NB4 (cell line): ENCODE data around the gene ASAP3.

ENCODE experiments used
- CTCF ChIP-seq: IDR thresholded peaks from one replicate; pipeline ENCODE4 v1.5.1; 2012; ENCODE audit warnings: low read depth, low read length
- MAX ChIP-seq: IDR thresholded peaks from 2 replicates; pipeline ENCODE4 v1.6.1; 2011; ENCODE audit warnings: low read depth, low read length

- TF ChIP-seq CTCF = no peak
- TF ChIP-seq MAX = no peak
Measured at GRCh38 chr1:23434260-23434775, 49.7 kb downstream of the ASAP3 start.
